K562 (cell line): Measurements from ENCODE around the gene FYB2. TPM values are rescaled to one million over a fixed set of nuclear protein-coding genes. Genes with fewer than 3 reads are reported as not detected.

Source experiments
- ATAC-seq: fragments of 200-7000 bp; cut with Tn5 transposase; 3 replicates; pipeline ENCODE4 v1.9.1; 2020; ENCODE audit warnings: moderate library complexity
- BruUV-seq: library from RNA; stranded (reverse); fragments of 400-500 nt; replicated peaks from 2 replicates; lab custom pipeline; 2021; lab: Mats Ljungman, UMichigan
- CTCF ChIA-PET: fragments of 300-600 bp; formaldehyde crosslinking; extraction: SDS; loops from one replicate; lab custom pipeline; 2021; ENCODE audit warnings: low intra/inter-chr PET ratio; lab: Yijun Ruan, JAX
- POLR2A ChIA-PET: fragments of 300-600, 350-650 bp; sonication (Branson Sonifier 250); formaldehyde crosslinking; extraction: SDS; loops from one replicate; lab custom pipeline; 2021; ENCODE audit warnings: antibody characterized with exemption, inconsistent platforms; lab: Yijun Ruan, JAX
- DNase-seq, 4 experiments: peaks; one replicate each; pipeline versions ENCODE4 v3.0.0 to v3.0.0-alpha.2; 2011 to 2018; ENCODE audit warnings: low spot score in 3 of 4, mixed read lengths in 3 of 4; ENCODE audit errors: extremely low read depth in 1 of 4
- FAIRE-seq: peaks from 2 replicates; lab custom pipeline; 2011; peaks lifted over from hg19 to GRCh38; lab: Jason Lieb, UNC
- H2AFZ ChIP-seq: 2 replicates; pipeline ENCODE4 v1.6.0; 2011; ENCODE audit warnings: low read depth, low read length, control low read depth, inconsistent platforms
- H3K27ac ChIP-seq: fragments of 200-600 bp; 3 replicates; pipeline ENCODE4 v1.8.0; 2011; ENCODE audit warnings: low read depth, mild to moderate bottlenecking, control low read depth, inconsistent platforms, low read length, moderate library complexity, mixed read lengths; ENCODE audit errors: extremely low read depth
- H3K27me3 ChIP-seq, 2 experiments: fragments of 300-600 bp in 1 of 2; 2 replicates in 1 of 2; 3 replicates in 1 of 2; pipeline versions ENCODE4 v1.6.0 to v1.8.0; 2011; ENCODE audit warnings: inconsistent platforms in 2 of 2, low read length in 2 of 2, mild to moderate bottlenecking in 1 of 2, mixed read lengths in 1 of 2, moderate library complexity in 1 of 2; ENCODE audit not compliant: control insufficient read depth in 2 of 2, insufficient read depth in 2 of 2
- H3K36me3 ChIP-seq: fragments of 300-600 bp; 3 replicates; pipeline ENCODE4 v1.8.0; 2011; ENCODE audit warnings: mild to moderate bottlenecking, low read length, inconsistent platforms; ENCODE audit not compliant: control insufficient read depth, insufficient read depth
- H3K4me1 ChIP-seq, 2 experiments: fragments of 200-600 bp in 1 of 2; replicated peaks in 1 of 2; 2 replicates in 1 of 2; 3 replicates in 1 of 2; pipeline versions ENCODE4 v1.5.1 to v1.8.0; 2011; ENCODE audit warnings: inconsistent platforms in 2 of 2, low read length in 2 of 2, mild to moderate bottlenecking in 1 of 2, mixed read lengths in 1 of 2, moderate library complexity in 1 of 2; ENCODE audit not compliant: control insufficient read depth in 2 of 2, insufficient read depth in 2 of 2
- H3K4me2 ChIP-seq: 2 replicates; pipeline ENCODE4 v1.6.1; 2011; ENCODE audit warnings: low read length, control low read depth, inconsistent platforms, mixed read lengths; ENCODE audit not compliant: insufficient read depth
- H3K4me3 ChIP-seq: fragments of 200-600 bp; sonication (generic), shearing (Covaris generic); 2 replicates; pipeline ENCODE4 v1.5.1; 2016; ENCODE audit warnings: control low read depth, inconsistent platforms
- H3K79me2 ChIP-seq: fragments of 200-600 bp; 3 replicates; pipeline ENCODE4 v1.8.0; 2011; ENCODE audit warnings: low read length, inconsistent platforms; ENCODE audit not compliant: control insufficient read depth, insufficient read depth
- H3K9ac ChIP-seq, 2 experiments: 2 replicates each; pipeline versions ENCODE4 v1.6.0 to v1.6.1; 2011; ENCODE audit warnings: low read depth in 2 of 2, low read length in 2 of 2, control low read depth in 1 of 2, inconsistent platforms in 1 of 2, mild to moderate bottlenecking in 1 of 2, mixed read lengths in 1 of 2; ENCODE audit not compliant: insufficient read depth in 1 of 2
- H3K9me1 ChIP-seq: one replicate; pipeline ENCODE4 v1.6.0; 2011; ENCODE audit warnings: inconsistent platforms, mild to moderate bottlenecking, low read length, moderate library complexity; ENCODE audit not compliant: control insufficient read depth, insufficient read depth
- H3K9me3 ChIP-seq: replicated peaks from 2 replicates; pipeline ENCODE4 v1.5.1; 2011; ENCODE audit warnings: low read depth, low read length, inconsistent platforms; ENCODE audit not compliant: control insufficient read depth, insufficient read depth
- H4K20me1 ChIP-seq: replicated peaks from 2 replicates; pipeline ENCODE4 v1.6.1; 2011; ENCODE audit warnings: low read length, inconsistent platforms, mixed read lengths; ENCODE audit not compliant: control insufficient read depth, insufficient read depth
- RBM25 ChIP-seq: fragments of 200-400 bp; formaldehyde crosslinking; IDR thresholded peaks from 2 replicates; pipeline ENCODE4 v1.6.1; 2018; ENCODE audit warnings: low read length, low read depth, moderate library complexity; ENCODE audit not compliant: severe bottlenecking
- WGBS: fragments of 100-300 bp; shearing (Covaris generic); methylation state at CpG from one replicate; pipeline ENCODE4 v1.1.6; 2016; ENCODE audit warnings: low coverage, mixed read lengths; ENCODE audit not compliant: insufficient coverage; ENCODE audit errors: missing lambda C conversion rate; 5-methylcytosine and 5-hydroxymethylcytosine counted together
- in situ Hi-C: fragments of 300-500 bp; cut with MboI; formaldehyde crosslinking; loops from 4 replicates; pipeline ENCODE4 v1.15.0; 2018; ENCODE audit warnings: inconsistent platforms, mixed read lengths
- intact Hi-C: fragments of 100-400 bp; cut with micrococcal nuclease; formaldehyde crosslinking; loops from 2 replicates; pipeline ENCODE4 v1.14.2; 2022
- polyA plus RNA-seq, 8 experiments: library from polyadenylated mRNA; depleted of rRNA in 4 of 8; stranded (reverse) in 5 of 8; unstranded in 3 of 8; fragments of >200 nt; fragmentation: Nextera tagmentation in 2 of 8; fragmentation: Illumina TruSeq in 1 of 8; extraction: Ambion mirVana in 2 of 8; extraction: Trizol in 1 of 8; gene quantifications; 2 replicates each; pipeline versions ENCODE4 v1.2.1 to v1.2.3, GENCODE V29; 2011 to 2014; ENCODE audit warnings: inconsistent platforms in 1 of 8, missing spikeins in 1 of 8
- total RNA-seq, 7 experiments: library from RNA; depleted of rRNA in 6 of 7; stranded (reverse); fragments of >200 nt in 6 of 7; fragmentation: Illumina TruSeq in 2 of 7; extraction: Trizol in 2 of 7; gene quantifications; 2 replicates each; pipeline versions ENCODE4 v1.2.1 to v1.2.3, GENCODE V29; 2011 to 2021; ENCODE audit warnings: low replicate concordance in 1 of 7
- TF ChIP-seq, protein P1 (sequence below): fragments of 250-450 bp; sonication (Bioruptor Pico); IDR thresholded peaks from 2 replicates; pipeline ENCODE4 v1.5.0; 2021; ENCODE audit warnings: mild to moderate bottlenecking, borderline replicate concordance

FYB2 gene
- total and polyA plus RNA-seq, 9 of the 15 experiments (the other 6 are each of a cell fraction or from before 2014, with no cell fraction given), result not detected

DNA sequence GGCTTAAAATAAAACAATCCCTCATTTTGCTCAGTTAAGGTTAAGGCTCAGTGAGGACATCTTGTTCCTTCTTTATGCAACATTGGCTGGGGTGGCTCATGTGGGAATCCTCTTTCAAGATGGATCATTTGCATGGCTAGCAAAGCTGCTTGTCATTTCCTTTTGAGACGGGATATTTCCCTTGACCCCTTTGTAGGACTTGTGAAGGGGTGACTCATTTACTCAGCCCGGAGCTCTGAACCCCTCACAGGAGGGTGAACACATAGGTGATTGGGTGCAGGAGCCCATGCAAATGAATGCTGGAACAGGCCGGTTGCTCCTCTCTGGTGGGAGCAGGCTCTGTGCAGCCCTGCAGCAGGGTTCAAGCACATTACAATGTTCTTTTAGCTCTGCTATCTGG lies 19.6 kb upstream of the FYB2 start (continued):
- TF ChIP-seq, protein P1, sequence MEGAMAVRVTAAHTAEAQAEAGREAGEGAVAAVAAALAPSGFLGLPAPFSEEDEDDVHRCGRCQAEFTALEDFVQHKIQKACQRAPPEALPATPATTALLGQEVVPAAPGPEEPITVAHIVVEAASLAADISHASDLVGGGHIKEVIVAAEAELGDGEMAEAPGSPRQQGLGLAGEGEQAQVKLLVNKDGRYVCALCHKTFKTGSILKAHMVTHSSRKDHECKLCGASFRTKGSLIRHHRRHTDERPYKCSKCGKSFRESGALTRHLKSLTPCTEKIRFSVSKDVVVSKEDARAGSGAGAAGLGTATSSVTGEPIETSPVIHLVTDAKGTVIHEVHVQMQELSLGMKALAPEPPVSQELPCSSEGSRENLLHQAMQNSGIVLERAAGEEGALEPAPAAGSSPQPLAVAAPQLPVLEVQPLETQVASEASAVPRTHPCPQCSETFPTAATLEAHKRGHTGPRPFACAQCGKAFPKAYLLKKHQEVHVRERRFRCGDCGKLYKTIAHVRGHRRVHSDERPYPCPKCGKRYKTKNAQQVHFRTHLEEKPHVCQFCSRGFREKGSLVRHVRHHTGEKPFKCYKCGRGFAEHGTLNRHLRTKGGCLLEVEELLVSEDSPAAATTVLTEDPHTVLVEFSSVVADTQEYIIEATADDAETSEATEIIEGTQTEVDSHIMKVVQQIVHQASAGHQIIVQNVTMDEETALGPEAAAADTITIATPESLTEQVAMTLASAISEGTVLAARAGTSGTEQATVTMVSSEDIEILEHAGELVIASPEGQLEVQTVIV (CRISPR knock-in tag), result no peak

DNA sequence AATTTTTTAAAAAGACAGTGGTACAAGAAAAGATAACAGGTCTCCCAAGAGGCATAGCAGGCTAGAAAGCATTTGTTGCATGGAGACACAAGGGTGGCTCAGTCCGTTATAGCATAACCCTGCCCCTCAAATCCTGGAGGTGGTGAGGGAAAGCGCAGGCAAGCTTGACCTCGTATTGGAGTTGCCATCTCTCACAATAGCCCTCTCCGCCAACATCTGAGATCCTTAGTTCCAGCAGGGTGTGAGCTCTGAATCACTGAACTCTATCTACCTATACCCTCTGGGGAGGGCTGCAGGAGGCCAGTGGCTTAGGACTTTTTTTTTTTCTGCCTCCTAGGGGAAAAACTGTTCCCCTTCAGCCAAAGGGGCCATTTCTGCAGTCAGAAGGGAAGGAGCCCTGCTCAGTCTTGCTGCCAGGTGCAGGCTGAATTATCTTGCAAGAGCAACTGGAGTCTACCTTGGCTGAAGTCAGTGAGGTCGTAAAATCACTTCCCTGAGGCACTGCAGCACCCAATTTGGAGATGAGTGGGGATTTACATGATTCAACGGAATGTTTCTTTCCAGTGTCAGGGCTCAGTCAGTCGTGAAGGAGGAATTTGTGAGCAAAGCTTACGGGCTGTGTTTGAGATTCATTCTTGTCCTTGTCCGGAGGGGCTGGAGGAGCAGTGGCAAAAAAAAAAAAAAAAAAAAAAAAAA lies 18.2 kb upstream of the FYB2 start:
- Histone ChIP-seq H3K27ac (no peak overlapping the region), H3K4me3 (no peak overlapping the region), H3K27me3 (no peaks in the 10 kb centered on the region; a peak in 1 of 5 replicates), H3K79me2 (no peaks in the 10 kb centered on the region), H2AFZ (no peak overlapping the region), H3K9me1 (no peaks in the 10 kb centered on the region), H3K4me2 (no peak overlapping the region), H4K20me1 (no peaks in the 10 kb centered on the region), H3K36me3 (no peaks in the 10 kb centered on the region), H3K9ac (no peak overlapping the region), H3K9me3 (no peaks in the 10 kb centered on the region), H3K4me1 (no peaks in the 10 kb centered on the region)
- intact Hi-C loops (no loop called here), in situ Hi-C loops (loop anchor here (25.0 kb wide), 1 partner anchor 1200 kb away; no protein-coding TSS in a partner anchor)
- ChIA-PET CTCF (interaction anchor here (0.7 kb wide), 1 partner anchor 1370 kb away, joined by 3 read pairs; no protein-coding TSS in a partner anchor), POLR2A (no interaction called here)
- no peak for TF ChIP-seq RBM25
- FAIRE-seq (no peak), DNase-seq (no peak), ATAC-seq (no peak)
- BruUV-seq, result no TSS peak
- WGBS, result 1% methylated on average over 8 of the region's 9 CpGs
